ENCODE measurements around the gene BOLA1.

Gene BOLA1

DNA sequence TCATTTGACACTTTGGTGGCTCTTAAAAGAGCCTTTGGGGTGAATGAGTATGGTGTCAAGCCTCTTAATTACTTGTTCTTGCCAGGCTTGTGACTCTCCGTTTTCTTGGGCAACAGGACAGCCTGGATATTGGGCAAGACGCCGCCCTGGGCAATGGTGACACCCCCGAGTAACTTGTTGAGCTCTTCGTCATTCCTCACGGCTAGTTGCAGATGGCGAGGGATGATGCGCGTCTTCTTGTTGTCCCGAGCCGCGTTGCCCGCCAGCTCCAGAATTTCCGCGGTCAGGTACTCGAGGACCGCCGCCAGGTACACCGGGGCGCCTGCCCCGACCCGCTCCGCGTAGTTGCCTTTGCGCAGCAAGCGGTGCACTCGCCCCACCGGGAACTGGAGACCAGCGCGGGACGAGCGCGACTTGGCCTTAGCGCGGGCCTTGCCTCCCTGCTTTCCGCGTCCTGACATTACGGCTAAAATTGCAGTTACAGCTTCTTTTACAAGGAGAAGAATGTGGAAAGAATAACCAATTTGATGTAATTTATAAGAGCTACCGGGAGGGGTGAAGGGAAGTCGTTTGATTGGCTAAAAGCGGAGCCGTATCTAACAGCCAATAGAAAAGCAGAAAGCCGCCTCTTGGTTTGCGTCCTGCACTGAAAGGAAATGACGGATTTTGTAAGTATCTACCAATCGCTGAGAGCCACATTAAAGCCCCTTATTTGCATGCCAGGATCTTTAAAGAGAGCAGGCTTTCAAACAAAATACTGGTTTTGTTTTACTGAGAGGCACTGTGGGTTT, 11.7 kb upstream of the BOLA1 start:
- peak; percentile 94 for DNase-seq

DNA sequence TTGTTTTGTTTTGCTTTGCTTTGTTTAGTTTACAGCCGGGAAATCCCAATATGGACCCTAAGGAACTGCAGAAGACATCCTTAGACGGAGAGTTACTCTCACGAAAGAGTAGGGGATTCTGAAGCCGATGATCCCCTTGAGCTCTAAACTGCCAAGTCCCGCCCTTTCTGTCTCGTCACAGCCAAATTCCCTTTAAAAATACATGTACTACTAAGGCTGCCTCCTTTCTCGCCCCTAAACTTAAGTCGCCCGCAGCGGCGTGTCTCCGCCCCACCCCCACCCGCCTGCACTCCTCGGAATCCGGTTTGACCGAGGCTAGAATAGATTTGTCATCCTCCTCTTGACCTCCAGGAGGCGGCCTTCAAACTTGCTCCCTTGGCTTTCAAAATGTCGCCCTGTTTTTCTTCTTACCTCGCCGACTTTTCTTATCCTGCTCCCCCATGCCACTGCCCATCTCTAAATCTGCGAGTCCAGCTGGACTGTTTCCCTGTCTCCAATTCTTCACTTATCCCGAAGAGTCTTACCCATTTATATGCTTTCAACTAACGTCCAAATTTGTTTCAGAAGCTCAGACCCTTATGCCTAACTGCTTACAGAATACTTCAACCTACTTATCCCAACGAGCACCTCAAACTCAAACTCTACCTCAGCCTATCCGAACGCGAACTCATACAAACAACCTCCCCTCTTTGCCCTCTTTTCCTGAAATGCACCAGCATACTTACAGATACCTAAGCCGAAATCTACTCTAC, 10.9 kb upstream of the BOLA1 start:
- peak; percentile 87 for DNase-seq

DNA sequence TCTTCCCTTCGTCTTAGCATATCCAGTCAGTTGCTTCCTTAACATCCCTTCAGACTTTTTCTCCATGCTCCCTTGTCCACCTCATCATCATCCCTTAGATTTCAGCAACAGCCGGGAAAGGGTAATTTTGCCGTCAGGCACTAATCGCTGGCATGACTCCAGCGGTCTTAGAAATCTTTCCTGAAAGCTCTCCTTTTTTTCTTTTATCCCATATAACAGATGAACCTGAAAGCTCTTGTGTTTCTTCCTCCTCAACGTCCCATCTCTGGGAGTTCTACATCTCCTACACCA, 10.4 kb upstream of the BOLA1 start:
- DNase-seq: no peak

DNA sequence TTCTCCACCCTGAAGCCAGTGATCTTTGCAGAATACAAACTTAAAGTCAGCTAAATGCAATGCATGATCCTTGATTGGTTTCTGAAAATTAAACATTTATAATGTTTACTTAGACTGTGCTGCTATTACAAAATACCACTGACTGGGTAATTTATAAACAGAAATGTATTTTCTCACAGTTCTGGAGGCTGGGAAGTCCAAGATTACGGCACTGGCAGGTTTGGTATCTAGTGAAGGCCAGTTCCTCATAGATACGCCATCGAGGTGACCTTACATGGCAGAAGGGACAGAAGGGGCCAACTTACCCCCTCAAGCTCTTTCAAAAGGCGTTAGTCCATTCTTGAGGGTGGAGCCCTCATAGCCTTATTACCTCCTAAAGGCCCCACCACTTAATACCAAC, 2.8 kb upstream of the BOLA1 start:
- no peak for DNase-seq

DNA sequence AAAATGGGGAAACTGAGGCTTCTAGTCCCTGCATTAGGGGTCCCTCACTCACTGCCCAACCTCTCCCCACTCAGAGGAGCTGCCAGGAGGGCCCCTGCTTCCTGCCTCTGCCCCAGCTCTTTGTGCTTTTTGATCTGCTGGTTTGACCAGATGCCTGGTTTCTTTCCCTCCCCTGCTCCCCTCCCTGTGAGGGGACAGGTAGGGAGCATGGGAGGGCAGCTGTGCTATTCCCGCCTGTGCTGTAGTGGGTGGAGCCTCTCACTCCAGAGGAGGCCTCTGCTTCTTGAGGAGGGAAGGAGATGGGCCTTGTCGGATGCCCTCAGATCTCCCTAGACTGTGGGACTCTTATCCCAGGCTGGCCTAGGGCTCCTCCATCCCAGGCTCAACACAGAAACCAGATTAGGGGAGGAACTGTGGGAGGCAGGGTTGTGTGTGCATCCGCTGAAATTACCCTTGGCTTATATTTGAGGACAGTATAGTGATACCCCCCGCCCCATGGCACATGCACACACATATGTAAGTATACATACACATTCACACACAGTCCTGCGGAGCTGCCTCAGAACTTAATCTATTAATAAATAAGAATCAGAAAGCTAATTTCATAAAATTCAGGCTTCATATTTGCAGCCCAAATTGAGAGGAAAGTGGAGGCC, 4.6 kb downstream of the BOLA1 start:
- DNase-seq: no peak

DNA sequence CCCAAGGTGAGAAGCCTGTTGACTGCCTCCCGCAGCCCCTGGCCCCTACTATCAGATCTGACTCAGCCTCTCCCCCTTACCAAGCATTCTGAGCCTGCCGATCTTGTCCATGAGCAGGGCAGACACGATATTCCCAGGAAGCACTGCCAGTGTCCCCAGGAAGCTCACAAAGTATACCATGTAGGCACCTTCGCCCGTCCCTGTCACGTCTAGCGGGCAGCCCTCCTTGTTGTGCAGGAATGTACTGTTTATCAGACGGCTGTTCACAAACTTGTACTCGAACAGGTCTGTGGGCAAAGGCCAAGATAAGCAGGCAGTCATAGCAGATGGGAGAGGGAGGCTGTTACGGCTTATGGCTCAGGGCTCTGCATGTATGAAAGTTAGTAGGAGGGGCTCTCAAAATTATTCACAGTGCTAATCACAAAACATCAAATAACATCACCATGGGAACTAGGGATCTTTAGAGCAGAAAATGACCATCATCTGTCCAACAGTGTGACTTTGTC, 7.3 kb downstream of the BOLA1 start:
- no peak for DNase-seq

DNA sequence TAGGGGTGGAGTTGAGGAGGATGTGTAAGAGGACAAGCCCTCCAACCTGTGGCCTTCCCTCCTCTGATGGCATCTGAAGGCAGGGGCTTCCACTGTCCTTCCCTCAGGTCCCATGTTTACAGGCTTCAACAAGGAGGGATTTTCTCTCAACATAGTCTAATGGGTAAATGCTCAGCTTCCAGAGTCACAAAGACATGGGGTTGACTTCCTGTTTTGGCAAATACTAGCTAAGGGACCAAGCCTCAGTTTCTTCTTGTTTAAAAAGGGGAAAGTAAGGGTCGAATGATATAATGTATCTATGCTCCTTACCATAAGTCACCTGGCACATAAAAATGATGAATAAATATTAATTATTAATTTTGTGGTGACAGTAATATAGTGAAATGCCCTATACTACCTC, 15.2 kb downstream of the BOLA1 start:
- no peak for DNase-seq

DNA sequence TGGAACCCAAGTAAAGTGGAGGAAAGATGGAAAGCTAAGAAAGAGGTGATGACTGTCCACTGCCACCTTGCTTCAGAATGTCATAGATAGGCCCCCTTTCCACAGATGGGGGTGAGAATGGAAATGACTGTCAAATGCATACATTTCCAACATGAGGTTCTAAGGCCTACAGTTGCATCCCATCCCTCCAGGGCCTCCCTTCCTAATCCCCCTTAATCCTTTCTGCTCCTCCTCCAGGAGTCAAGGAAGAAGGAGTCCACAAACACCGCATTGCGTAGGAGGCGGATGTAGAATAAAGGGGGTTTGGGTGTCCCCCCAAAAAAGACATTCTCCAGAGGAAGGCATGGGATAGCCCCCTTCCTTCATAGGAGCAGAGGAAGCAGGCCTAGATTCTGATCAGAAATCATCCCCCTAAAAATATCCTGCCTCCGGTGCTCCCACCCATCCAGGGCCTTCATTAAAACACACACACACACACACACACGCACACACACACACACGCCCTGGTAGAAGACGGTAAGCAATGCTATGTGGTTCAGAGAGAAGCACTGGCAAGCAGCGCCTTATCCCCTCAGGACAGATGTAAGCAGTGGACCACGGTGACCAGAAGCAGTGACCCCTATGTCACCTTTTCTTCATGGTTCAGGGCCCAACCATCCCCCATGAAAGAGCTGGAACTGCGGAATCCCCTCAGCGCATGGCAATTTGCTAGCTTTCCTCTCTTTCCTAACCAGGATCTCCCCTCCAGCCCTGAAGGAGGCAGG, 16.2 kb downstream of the BOLA1 start:
- DNase-seq: no peak

DNA sequence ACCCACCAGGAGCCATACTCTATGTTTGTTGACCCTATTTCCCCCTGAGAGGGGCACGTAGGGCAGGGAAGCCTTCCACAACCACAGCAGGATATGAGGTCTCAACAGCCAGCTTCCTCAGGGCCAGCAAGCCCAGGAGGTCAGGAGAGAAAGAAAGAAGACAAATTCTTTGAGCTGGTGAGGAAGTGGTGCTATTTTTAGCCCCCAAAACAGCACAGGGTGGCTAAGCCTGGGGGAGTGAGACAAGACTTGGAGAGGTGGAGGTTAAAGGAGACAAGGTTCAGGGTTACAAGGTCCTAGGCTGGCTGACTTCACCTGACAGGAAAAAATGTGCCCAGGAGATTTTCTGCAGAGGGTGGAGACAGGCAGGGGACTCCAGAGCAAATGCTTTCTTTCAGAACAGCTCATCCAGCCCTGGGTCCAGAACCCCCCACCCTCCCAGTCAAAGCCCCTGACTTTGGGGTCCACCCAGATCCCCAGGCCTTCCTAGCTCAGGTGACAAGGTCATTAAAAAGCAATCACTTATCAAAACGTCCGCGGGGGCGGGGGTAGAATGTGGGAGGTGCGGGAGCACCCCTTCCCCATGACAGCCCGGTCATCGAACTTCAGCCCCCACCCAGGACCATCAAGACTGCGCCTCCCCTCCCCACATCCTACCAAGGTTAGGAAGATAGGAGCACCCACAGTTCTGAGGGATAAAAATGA, 17.0 kb downstream of the BOLA1 start:
- no peak for DNase-seq

DNA sequence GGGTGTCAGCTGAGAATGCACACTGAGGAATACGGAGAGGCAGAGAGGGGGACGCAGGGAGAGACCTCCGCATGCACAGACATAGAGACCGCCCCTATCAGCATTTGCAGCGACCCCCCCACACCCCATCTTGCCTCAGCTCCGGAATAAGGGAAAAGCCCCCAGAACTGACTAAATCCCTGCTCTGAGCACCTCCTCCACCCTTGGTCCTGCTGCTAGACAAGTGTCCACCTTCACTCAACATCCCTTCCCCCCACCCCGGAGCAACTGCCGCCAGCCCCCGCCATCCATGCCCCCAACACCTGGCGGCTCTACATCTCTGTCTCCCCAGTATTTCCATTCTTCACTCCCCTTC, 17.5 kb downstream of the BOLA1 start:
- DNase-seq: no peak

DNA sequence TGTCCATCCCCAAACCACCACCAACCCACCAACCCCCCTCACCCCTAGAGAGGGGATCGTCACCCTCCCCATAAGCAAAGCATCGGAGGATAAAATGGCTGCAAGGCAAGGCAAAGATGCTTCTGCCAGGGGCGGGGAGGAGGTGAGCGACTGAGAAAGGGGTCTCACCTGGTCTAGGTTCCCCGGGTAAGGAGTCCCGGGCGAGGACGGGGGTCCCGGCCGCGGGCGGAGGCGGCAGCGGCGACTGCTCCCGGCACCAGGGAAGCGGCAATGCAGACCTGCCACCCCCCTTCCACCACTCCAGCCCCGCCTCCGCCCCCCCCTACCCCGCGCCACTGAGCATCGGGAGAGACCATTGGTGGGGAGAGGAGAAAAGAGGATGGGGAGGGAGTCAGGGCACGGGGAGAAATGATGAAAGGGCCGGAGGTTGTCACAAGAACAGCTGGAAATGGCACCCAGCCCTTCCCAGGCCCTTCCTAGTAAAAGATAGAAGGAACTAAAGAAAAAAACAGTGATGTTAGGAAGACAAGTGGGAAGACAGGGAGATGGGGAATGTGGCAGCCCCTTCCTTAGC, 18.3 kb downstream of the BOLA1 start, which contains the start of gene SV2A:
Gene SV2A (minus strand): TSS at position 274 of the 574 bp plus-strand sequence. CDS start 4,004 bp downstream, outside the sequence.
- DNase-seq: no peak

DNA sequence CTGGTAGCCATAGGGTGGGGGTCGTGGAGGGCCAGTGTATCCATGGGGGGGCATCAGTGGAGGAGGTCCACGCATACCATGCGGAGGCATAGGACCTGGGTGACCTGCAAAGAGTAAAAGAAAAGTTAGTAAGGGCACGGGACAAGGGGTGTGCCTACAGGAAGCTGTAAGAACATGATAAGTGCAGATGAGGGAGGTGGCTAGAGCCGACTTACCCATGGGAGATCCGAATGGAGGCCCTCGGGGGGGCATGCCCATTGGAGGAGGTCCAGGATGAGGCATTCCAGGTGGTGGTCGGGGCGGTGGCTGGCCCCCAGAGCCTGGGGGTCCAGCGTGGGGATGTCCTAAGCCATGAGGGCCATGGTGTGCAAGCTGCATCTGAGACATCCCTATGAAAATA, 24.3 kb downstream of the BOLA1 start:
- no peak for DNase-seq

DNA sequence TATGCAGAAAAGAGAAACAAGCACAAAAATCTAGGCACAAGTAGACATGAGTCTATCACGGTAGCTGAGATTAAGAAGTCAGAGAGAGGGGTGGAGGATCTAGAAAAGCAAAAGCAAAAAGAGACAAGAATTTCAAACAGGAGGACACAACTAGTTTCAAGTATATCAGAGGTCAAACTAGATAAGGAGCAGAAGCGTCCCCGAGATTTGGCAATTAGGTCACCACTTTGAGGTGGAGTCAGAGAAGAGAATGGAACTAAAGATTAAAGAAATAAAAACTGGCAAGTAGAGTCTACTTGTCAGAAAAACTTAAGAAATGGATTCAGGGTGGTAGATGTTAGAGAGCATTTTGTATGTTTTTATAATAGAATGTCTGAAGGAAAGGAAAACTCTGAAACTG, 26.0 kb downstream of the BOLA1 start:
- no peak for DNase-seq

DNA sequence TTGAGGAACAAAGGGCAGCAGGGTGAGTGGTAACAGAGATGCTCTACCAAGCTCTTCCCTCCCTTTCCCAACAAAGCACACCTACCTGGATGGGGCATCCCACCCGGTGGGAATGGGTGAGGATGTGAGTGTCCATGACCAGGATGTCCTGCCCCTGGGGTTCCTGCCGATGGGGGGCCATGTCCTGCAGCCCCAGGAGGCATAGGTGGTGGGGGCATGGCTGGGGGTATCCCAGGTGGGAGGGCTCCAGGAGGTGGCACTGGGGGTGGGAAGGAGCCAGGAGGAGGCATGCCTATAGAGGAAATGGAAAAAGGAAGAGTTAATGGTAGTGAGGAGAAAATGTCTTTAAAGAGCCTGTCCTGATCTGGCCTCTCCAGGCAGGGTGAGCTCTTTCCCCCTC, 26.4 kb downstream of the BOLA1 start:
- DNase-seq: no peak

DNA sequence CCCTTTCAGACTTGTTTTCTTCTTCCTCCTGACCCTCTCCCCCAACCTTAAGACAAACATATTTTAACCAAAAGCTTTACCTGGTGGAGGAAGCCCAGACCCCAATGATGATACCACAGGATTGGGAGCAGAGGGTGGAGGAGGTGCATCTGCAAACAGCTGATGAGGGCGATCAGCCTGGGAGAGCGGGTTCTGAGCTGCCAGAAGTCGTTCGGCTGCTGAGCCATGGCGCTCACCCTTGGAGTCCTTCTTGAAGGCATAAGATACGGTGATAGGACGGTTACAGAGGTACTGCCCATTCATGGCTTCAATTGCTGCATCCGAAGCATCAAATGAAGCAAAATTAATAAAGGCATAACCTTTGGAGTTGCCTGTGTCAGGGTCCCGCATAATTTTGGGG, 26.9 kb downstream of the BOLA1 start:
- no peak for DNase-seq

DNA sequence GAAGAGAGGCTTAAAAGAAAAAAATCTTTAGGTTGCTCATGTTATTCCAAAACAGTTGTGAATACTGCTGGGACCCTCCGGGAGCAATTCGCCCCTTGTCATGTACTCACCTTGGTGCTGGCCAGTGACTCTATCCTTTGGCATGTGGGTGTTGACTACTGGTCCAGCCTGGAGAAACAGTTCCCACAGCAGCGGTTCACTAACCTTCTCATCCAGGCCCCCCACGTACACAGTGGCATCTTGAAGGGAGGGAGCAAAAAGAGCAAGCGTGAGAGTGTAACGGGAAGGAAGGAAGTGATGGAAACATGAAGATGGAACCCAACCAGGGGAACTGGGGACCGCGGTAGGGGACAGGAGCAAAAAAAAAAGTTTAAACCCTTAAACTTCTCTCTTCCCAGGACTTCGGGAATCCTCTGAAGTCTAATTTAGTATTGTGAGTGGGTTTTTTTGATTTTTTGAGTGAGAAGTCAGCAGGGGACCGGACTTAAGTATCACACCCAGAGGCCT, 27.7 kb downstream of the BOLA1 start:
- DNase-seq: no peak

DNA sequence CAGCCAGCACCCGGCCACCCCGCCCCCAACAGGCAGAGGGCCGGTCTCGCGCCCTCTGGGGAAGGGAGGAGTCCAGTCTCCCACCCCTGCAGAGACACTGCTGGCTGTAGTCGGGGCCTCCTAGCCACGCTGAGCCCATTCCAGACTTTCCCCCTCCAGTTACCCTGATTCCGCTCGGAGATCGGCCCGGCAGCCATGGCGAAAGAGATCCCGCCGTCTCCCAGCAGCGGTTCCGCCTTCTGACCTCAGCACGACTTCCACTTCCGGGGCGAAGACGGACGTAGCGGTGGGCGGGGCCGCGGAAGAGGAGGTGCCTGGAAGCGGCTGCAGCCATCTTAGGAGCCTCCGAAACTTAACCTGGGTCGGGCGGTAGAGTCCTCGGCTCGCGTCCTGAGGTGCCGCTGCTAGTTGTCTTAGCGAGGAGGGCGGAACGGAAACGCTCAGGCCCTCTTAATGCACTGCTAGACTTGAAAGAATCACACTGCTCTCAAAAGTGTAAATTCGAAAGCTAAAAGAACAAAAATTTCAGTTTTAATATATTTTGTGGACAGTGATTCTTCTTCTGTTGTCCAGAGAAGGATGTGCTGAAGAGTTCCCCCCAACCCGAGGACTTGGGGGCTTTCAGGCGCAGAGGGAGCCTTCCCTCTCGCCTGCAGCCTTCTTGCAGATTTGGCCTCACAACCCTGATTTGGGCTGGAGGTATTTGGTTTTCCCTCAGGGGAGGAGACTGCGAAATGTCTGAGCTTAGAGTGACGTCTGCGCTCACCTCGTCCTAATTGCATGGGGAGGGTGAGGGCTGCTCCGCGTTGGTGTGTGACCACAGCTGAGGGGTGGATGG, 28.4 kb downstream of the BOLA1 start, which contains the start of gene SF3B4:
Gene SF3B4 (minus strand): TSS at position 241 of the 838 bp plus-strand sequence. CDS start 44 bp downstream, at position 197.
- peak; percentile 95 for DNase-seq

DNA sequence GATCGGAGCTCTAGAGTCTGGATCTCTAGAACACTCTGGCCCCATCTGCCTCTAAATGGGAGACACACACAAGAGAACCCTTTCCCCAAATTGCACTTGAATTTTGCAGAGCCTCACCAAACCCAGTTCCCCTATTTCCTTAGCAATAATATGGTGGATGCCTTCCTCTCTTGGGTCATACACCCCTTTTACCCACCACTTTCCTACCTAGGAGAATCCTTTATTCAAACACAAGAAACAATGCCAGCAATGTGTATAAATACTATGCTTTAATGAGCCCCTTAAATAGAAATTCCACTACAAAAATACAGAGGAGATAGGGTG, 29.0 kb downstream of the BOLA1 start:
- no peak for DNase-seq

DNA sequence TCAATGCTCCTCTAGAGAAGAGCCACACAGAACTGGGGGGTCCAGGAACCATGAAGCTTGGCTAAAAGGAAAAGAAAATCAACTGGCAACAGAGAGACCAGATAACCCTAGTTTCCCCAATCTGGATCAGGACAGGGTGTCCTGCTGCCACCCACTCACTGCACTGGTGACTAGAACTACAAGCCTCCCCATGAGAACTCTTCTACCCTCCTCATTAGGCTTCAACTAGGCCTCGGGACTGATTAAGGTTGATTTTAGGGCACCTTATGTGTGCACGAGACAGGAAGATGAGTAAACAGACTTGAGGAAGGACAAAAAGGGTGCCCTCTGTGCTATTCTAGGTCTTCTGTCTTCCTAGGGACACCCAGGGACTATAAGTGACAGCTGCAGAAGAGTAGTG, 30.5 kb downstream of the BOLA1 start:
- no peak for DNase-seq

DNA sequence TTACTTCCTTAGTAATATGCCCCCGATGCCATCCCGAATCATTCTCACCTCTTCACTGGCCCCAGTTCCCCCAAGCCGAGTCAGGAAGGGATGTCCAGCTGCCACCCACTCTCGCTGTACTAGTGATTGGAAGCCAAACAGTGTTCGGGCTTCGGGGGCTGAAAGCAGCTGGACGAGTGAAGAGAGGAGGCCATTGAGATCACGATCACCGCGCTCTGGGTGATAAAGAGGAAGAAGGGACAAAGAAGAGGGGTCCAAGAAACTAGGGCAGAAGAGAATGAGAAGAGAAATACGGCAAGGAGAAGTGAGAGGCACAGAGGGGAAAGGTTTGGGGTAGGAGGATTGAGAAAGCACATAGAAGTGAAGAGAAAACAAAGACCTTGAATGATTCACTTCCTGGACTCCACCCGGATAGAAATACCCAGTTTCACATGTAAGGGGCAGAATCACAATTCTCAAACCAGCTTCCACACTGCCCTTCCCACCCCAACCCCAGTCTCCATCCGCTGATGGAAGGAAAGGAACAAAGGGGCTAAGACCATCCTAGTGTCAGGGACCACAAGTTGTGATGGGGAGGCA, 31.9 kb downstream of the BOLA1 start:
- no peak for DNase-seq

DNA sequence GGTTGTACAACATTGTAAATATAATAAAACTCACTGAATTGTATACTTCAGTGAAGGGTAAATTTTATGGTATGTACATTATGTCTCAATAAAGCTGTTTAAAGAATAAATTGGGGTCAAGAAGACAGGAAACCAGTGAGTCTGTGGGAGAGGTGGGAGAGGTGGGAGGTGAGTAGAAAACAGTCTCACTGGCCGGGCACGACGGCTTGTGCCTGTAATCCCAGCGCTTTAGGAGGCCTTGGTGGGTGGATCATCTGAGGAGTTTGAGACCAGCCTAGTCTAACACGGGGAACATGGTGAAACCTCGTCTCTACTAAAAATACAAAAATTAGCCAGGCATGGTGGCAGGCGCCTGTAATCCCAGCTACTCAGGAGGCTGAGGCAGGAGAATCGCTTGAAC, 33.1 kb downstream of the BOLA1 start:
- no peak for DNase-seq

Data from CD4-positive, alpha-beta T cell treated with Interleukin-15 for 1 hour (primary cell).